BE2C (cell line): ENCODE measurements around the gene TMCC1.
"Not testable (repeated sequence)": the region's sequence is repeated elsewhere in the genome, so short reads cannot be mapped to it uniquely, and the experiment has no call there.

Source experiments
- DNase-seq: peaks from one replicate; pipeline ENCODE4 v3.0.0-alpha.2; 2020
- H3K27me3 ChIP-seq: fragments of 250-450 bp; sonication (Bioruptor Pico); 2 replicates; pipeline ENCODE4 v1.5.1; 2020; ENCODE audit warnings: mild to moderate bottlenecking
- H3K36me3 ChIP-seq: fragments of 250-450 bp; sonication (Bioruptor Pico); 2 replicates; pipeline ENCODE4 v1.5.1; 2020; ENCODE audit warnings: mild to moderate bottlenecking
- H3K4me1 ChIP-seq: fragments of 250-450 bp; sonication (Bioruptor Pico); 2 replicates; pipeline ENCODE4 v1.5.1; 2020
- H3K4me3 ChIP-seq: 2 replicates; pipeline ENCODE4 v1.5.1; 2011; ENCODE audit warnings: low read depth, low read length
- H3K9me3 ChIP-seq: fragments of 250-450 bp; sonication (Bioruptor Pico); 2 replicates; pipeline ENCODE4 v1.5.1; 2020
- CTCF ChIP-seq: IDR thresholded peaks from 2 replicates; pipeline ENCODE4 v1.5.1; 2012; ENCODE audit warnings: mild to moderate bottlenecking, low read depth, low read length

The TMCC1 gene

DNA sequence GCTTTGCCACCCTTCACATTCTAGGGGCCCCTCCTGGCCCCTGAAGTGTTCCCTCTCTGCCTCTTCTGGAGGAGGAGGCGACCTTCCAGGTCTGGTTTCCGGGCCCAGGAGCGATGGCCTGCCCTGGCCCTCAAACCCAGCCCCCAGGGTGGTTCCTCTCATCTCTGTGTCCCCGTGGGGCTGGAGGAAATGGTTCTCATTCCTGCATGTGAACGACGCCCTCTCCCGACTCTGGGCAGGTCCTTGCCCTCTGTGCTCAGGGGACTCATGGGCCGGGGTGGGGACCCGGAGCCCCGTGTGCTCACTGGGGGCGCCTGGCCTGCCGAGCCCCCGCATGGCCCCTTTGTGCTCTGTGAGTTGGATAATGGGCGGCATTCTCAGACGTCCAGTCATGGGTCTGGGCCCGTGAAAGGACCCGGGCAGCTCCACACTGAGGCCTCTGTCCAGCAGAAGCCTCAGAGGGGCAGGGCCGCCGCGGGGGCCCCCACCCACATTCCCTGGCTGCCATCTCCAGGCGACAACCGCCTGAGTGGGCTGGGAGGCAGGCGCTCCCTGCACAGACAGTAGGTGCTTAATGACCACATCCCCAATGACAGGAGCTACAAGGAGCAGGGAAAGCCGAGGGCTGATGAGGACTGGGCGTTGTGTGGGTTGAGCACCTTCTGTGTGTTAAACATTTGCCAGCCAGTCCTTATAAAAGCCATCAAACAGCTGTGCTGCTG lies 281.5 kb downstream of the TMCC1 start:
- no peak for DNase-seq
- Histone ChIP-seq H3K27me3 (no peaks in the 10 kb centered on the region), H3K9me3 (no peaks in the 10 kb centered on the region), H3K4me3 (no peak overlapping the region), H3K4me1 (no peaks in the 10 kb centered on the region), H3K36me3 (no peaks in the 10 kb centered on the region)
- TF ChIP-seq CTCF, result no peak

GRCh38 chr3:129611446-129611800 lies 282.1 kb downstream of the TMCC1 start:
- H3K4me3 ChIP-seq, result no peak overlapping the region
- H3K4me1 ChIP-seq, result no peaks in the 10 kb centered on the region
- DNase-seq, result no peak
- no peaks in the 10 kb centered on the region for H3K36me3 ChIP-seq
- H3K9me3 ChIP-seq, result no peaks in the 10 kb centered on the region
- no peak for TF ChIP-seq CTCF
- no peaks in the 10 kb centered on the region for H3K27me3 ChIP-seq

DNA sequence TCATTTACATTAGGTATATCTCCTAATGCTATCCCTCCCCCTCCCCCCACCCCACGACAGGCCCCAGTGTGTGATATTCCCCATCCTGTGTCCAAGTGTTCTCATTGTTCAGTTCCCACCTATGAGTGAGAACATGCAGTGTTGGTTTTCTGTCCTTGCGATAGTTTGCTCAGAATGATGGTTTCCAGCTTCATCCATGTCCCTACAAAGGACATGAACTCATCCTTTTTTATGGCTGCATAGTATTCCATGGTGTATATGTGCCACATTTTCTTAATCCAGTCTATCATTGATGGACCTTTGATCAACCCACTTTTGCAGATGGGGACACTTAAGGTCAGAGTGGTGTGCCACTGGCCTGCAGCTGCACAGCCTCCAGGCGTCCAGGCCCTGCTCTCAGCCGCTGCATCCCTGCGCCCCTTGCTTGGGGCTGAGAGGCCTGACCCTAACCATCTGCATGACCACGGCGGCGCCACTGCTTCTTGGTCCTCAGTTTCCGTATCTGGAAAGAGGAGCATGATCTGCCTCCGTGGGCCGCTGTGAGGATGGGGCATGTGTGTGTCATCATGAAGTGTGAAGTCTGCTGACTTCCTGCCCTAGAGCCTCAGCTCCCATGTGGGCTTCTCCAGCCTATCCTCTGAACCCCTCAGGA lies 282.6 kb downstream of the TMCC1 start:
- H3K4me1 ChIP-seq, DNase-seq, H3K9me3 ChIP-seq, H3K27me3 ChIP-seq, H3K4me3 ChIP-seq, H3K36me3 ChIP-seq: not testable (repeated sequence)

DNA sequence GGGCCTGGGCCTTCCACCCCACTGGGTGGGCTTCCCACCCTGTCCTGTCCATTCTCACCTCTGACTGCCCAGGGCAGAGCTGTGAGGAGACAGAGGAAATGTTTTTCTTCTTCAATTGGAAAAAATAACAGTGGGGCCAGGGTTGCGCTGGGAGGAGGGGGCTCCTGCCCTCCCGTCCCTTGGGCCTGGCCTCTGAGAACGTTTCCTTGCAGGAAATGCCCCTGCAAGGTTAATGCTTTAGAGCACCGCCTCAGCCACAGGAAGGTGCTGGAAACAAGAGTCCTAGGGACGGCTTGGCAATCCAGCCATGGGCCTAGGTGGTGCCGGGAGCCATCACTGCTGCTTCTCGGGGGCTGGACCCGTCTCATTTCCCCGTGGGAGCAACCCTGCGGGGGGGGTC lies 283.2 kb downstream of the TMCC1 start:
- Histone ChIP-seq H3K27me3 (peaks cover 8% of the 10 kb centered on the region), H3K9me3 (no peaks in the 10 kb centered on the region), H3K36me3 (no peaks in the 10 kb centered on the region), H3K4me1 (no peaks in the 10 kb centered on the region), H3K4me3 (no peak overlapping the region)
- no peak for DNase-seq
- no peak for TF ChIP-seq CTCF

DNA sequence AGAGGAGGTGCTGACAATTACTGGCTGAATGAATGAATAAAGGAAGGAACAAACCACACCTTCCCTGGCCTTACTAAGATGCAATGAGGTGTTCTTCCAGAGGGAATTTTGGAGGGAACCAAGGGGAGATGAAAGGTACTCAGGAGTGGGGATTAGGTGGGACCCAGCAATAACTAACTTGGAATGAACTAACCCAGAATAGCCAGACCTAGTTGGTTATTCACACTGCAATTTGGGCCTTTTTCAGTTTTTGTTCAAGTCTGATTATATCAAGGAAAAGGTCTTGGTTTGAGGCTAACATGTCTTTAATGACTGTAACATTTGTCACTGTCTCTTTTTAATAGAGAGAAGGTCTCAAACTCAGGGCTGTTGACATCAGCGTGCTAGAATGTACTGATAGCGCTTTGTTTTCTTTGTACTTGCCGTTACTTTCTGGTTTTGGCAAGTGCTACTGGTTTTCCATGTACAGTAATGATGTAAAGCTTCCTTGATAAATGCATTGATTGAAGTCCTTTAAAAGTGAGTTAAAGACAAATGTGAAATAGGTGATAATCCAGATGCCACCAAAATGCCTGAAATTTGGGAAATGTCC lies 283.8 kb downstream of the TMCC1 start:
- H3K36me3 ChIP-seq, result no peaks in the 10 kb centered on the region
- no peak for DNase-seq
- H3K4me1 ChIP-seq, result no peaks in the 10 kb centered on the region
- TF ChIP-seq CTCF, result no peak
- H3K27me3 ChIP-seq, result peaks cover 8% of the 10 kb centered on the region
- no peaks in the 10 kb centered on the region for H3K9me3 ChIP-seq
- no peak overlapping the region for H3K4me3 ChIP-seq

- Histone ChIP-seq H3K27me3 (peaks cover 8% of the 10 kb centered on the region), H3K4me1 (no peaks in the 10 kb centered on the region)
- DNase-seq, result no peak
Measured at GRCh38 chr3:129608936-129609590, 284.4 kb downstream of the TMCC1 start.

More at GRCh38 chr3:129608936-129609590, 284.4 kb downstream of the TMCC1 start:
- no peak for TF ChIP-seq CTCF
- Histone ChIP-seq H3K9me3 (no peaks in the 10 kb centered on the region), H3K4me3 (no peak overlapping the region), H3K36me3 (no peaks in the 10 kb centered on the region)
